COR-L47 (cell line): ENCODE data around the gene SLC15A4.
"Not testable (repeated sequence)": the region's sequence is repeated elsewhere in the genome, so short reads cannot be mapped to it uniquely, and the experiment has no call there.

Source experiments
- DNase-seq: peaks from one replicate; lab custom pipeline; 2025; lab: John Stamatoyannopoulos, UW

Gene SLC15A4

DNA sequence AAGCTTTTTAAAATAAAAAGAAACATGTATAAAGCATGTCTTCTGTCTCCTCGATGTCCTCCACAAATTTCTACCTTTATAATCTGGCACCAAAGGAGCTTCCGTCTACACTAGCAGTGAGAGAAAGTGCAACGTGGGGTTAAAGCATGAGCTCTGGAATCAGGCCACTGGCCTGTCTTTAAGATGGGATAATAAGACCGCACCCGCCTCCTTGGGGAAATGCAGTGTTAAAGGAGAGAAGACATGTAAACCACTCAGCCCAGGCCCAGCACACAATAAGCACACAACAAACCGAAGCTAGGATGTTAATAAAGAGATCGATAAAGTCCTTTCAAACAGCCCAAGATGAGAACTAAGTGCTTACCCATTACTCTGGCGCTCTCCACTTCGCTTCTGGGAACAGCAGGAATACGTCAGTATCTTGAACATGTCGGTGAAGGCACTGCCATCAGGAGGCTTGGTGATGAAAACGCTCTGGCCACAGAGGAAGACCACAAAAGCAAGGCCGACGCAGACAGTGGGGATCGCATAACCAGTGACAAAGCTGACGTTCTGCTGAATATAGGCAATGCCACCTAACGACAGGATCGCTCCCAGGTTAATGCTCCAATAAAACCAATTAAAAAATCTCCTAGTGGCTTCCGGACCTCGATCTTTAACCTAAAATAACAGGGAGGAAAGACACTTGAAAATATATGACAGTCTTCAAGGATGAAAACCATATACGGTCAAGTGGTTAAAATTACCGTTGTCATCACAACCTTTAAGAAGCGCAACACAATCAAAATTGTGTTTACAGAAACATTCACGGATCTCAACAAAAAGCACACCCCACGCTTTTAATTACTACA is 9.1 kb downstream of the SLC15A4 start:
- no peak for DNase-seq

DNA sequence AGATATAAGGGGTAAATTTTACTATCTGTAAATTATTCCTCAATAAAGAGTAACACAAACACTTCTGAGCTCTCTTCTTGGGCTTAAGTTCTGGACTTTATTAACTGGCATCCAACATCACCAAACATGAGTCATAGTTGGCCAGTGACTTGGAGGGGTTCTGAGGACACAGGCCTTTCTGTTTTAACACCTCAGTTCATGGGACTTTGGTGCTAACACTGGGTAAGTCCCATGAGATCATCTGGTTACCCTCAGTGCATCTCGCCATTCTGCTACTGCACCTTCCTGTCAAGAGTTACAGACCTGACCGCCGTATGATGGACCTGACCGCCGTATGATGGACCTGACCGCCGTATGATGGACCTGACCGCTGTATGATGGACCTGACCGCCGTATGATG is 9.9 kb downstream of the SLC15A4 start:
- no peak for DNase-seq

DNA sequence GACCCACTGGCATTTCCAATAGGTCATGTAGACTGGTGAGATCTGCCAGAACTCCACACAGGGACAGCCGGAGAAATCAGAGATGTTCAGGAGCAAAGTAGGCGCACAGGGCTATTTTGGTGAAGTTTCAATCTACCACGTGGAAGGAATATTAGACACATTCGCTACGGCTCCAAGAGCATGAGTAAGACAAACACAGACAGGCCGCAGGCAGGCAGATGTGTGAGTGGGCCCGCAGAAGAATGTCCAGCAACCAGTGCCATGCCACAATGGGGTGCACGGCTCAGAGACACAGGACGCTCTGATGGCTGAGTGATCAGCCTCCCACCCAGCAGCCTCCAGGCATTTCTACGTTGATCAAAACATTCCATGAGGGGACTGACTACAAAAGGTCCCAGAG is 10.4 kb downstream of the SLC15A4 start:
- DNase-seq: no peak

DNA sequence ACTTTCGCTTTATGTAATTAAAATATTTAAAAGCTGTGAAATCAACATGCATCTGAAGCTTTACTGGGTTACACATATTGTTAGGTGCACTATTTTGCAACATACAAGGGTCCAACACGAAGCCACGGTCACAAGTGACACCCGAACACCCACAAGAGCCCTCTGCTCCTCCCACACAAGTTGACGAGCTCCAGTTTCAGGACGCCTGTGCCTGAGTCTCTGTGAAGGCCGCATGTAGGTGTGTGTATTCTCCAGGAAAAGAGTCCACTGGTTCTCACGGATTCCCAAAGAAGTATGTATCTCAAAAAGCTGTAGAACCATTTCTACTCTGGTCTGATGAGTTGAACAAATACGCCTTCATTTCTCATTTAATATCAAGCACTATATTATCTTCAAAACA is 12.0 kb downstream of the SLC15A4 start:
- no peak for DNase-seq

DNA sequence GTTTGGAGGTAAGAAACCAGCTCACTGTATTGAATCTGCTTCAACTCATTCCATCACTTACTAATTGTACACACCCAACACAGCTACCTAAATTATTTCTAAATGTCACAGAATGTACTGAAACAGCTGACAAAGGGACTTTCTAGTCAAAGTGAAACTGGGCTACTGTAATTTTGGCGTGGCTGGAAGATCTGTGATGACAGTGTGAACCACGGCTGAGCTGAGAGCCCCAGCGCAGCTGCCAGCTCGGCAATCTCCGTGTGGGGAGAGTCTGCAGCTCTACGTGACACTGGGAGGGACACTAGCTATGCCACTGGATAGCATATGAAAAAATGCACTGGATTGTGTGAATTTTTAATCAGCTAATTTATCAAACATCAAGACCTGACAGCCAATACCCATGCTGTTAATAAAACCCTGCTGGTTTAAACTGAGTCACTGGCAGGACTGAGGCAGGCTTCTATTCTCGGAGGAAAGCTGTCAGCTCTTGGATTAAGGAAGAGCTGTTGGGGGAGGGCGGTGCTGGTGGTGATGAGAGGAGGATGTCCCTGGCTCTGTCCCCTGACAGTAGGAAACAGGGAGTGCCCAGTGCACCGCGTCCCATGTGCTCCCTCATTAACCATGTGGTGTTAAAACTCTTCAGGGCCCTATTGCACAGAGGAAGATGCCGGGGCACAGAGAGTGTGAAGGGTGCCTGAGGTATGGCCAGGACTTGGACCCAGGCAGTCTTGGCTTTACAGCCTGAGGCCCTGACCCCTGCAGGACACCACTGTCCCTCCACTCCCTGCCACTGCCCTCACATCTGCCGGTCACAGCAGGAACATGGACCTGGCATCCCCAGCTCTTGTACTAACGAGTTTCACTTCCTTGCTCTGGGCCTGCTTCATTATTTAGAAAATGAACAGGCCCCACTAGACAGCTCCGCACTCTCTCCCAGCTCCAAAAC is 13.3 kb downstream of the SLC15A4 start:
- DNase-seq: no peak

DNA sequence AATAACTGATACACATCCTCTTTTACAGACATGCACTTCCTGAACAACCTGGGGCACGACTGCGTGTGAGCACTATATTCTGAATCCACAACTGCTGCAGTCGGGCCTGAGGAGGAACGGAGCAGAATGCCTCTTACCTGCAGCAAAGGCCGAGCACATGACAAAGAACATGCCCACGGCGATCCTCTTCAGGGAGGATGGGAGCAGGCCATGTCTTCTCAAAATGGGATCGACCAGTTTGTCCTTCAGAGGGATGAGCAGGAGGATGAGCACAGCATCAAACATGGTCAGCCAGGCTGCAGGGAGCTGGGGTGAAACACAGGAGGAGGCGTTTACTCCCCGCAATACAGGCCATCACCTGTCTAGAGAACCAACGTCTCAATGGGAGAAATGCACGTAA is 15.1 kb downstream of the SLC15A4 start:
- no peak for DNase-seq

DNA sequence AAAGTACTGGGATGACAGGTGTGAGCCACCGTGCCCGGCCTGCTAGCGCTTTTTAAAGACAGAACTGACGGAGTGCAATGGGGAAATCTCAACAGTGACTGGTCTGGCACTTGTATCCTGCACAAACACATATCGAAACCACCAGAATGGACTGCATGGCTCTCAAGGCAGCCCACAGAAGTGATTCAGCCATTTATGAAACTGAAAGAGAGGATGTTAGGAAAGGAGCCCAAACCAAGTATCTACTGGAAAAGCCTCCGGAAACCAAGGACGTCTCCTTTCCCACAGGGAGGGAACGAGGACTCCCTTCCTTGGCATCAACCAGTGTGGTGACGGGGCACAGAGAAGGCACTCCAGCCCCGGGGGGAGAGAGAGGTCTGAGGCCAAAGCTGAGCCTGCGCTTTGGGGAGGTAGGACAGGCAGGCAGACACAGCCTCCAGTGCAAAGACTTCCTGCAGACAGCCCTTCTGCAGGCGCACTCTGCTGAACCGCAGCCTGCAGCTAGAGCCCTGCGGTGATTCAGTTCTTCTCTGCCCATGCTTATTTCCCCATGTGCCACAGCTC is 16.5 kb downstream of the SLC15A4 start:
- DNase-seq: no peak

DNA sequence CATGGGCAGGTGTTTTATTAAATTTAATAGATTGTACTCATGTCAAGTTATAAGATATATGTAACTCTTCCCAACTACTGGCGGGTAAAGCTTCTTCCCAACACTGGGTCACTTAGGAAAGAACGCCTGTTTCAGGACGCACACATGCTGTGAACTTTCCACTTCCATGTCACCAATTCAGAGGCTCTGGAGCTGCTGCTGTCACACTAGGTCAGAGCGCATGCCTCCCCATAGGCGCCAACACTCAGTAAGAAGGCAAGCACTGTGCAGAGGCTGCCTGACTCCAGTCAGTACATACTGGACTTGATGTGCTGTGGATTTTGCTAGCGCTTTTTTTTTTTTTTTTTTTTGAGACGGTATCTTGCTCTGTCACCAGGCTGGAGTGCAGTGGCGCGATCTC is 17.2 kb downstream of the SLC15A4 start:
- DNase-seq: no peak

DNA sequence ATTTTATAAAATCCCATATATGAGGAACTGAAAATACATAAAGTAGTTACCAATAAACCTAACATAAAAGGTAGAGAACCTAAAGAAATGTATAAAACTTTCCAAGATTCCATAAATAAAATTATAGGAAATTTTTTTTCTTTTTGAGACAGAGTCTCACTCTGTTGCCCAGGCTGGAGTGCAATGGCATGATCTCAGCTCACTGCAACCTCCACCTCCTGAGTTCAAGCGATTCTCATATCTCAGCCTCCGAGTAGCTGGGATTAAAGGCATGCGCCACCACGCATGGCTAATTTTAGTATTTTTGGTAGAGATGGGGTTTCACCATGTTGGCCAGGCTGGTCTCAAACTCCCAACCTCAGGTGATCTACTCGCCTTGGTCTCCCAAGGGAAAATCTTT is 18.4 kb downstream of the SLC15A4 start:
- not testable (repeated sequence) for DNase-seq

DNA sequence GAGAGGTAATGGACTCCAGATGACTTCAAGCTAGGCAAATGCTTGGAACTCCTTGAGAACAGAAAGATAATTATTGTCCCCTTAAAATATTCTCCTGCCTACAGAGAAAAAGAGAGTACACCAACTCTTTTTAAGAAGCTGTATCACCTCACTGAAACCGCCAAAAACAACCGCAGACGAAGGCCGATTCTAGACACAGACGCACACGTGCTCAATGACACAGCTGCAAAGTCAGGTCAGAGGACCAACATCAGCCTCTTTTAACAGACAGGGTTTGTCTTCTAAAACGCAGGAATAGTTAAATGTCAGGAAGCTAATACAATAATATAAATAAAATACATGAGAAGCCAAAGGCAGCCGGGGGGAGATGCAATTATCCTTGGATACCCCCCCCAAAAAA is 19.0 kb downstream of the SLC15A4 start:
- no peak for DNase-seq

DNA sequence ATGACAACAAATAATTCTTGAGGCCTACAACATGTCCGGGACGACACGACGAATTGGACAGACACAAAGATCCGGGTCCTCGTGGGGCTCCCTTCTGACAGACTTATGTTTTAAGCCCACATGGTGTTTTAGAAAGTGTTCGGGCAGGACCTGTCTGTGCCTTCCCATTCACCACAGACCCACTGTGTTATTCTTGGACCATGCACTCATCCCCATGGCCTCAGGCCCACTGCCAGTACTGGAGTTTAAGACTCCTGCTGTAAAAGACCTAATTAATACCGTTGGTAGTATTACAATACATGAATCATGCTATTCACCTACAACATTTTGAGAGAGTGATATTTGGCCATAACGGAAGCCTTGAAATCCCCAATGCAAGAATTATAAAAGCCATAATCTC is 20.0 kb downstream of the SLC15A4 start:
- no peak for DNase-seq

DNA sequence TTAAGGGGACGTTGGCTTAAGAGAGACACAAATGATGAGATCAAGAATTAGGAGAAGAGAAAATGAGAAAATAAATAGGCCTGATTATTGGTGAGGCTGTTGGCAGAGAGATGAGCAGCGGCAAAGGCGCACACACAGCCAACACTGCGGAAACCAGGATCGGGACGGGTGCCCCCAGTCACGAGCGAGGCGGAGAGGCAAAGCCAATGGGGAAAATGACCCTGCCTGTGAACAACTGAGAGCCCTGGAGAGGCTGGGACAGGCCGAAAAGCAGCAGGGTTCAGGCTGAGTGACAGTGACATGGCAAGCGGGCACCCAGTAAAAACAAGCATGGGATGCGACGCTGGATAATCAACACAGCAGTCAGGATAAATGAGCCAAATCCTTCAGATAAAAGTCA is 21.0 kb downstream of the SLC15A4 start:
- DNase-seq: no peak

DNA sequence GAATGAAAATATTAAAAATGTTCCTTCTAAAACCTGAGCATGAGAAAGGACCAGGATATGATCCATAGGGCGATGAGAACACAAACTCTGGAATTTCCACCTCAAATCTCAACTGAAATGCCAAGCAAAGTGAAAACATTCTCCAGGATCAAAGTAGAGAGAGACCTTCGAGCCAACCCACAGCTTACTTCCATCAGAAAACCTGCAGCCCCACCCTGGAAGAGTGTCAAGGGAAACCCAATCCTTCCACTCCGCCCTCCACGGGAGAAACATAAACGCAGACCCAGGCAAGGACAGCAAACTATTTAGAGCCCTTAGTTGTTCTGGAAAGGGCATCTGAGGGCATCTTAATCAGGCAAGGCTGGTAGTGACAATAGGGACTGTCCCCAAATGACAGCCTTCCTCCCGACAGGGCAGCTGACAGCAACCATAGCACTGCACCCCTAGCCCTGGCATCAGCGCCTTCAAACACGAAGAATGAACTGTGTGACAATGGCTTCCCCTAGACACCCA is 21.8 kb downstream of the SLC15A4 start:
- no peak for DNase-seq

DNA sequence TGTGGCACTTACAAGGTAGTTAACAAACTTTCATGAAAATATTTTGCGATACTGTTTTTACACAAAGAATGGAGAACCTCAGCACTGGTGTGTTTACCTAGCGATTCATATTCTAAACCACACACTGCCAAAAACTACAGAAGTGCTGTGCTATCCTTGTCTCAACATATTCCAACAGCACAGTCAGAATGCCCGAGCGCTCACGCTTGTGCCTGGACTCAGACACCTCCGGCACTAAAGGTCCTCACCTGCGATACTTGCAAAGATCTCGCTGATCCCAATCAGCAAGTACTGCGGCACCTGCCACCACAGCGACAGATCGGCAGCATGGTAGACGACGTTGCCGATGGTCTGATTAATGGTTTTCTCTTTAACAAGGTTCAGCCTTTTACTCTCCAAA is 23.2 kb downstream of the SLC15A4 start:
- no peak for DNase-seq

DNA sequence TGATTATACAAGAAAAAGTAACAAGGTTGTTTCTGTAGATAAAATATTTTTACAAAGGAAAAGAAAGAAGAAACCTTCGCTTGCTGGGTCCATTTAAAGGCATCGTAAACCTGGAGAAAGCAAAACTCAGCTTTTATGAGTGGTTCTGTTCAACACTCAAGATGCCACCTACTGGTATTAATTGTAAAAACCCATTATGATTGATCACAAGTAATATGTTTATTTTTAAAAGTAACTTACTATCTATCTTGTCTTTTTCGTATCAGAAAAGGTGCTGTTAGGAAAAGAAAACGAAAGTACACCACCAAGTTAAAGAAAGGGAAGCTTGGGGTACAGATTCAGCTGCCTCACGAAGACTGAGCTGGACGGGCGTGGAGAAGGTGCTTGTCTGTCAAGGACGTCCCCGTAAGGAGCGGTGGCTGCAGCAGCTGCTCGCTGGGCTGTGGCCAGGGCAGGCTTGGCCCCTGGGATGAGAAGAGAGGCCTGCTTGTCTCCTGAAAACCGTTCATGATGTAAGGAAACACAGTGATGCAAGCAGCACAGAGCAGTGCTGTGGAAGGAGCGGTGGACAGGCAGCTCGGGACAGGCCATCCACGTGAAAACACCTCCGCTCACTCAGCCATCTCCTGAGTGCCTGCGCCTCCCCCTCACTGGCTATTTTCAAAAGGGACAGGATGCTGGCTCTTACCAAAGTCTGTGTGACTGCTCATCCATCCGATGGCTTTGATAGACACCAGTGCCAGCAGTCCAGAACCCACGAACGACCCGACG is 25.0 kb downstream of the SLC15A4 start:
- DNase-seq: no peak

DNA sequence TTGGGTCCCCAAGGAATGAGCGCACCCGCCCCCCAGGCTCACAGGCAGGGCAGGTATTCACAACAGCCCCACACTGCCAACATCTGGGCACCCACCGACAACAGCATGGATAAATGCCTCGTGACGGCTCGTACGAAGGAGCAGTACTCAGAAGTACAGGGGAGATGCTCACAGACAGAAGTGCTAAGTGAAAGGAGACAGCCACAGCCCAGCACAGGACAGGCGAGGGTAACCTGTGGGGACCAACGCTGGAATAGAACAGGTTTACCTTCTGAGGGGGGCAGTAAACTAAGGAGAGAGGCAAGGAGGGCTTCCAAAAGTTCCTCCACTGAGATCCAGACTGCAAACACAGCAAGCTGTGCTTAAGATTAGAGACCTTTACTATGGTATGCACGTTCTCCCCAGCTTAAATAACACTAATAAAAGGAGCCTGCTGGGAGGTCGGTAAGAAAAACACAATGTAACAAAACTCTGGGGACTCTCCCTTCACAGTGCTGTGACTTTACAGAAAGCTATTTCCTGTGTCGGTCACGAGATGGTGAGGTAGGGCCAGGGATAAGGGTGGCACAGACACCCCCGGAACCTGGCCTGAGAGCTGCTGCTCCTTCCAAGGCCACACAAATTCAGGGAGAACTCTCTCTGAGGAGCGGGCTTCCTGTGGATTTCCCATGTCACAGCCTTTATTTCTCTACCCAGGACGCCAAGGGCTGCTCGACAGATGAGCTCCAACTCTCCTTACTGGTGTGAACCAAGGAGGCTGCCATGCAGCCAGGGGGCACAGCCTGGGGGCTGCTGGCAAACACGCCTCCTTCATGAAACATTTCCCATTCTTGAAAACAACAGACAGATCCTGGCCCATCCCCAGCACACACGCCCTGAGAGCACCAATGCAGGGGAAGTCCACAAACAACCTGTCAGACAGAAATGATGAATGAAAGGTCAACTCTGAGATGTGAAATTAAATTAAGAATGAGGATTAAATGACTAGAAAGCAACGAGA is 26.3 kb downstream of the SLC15A4 start:
- no peak for DNase-seq

DNA sequence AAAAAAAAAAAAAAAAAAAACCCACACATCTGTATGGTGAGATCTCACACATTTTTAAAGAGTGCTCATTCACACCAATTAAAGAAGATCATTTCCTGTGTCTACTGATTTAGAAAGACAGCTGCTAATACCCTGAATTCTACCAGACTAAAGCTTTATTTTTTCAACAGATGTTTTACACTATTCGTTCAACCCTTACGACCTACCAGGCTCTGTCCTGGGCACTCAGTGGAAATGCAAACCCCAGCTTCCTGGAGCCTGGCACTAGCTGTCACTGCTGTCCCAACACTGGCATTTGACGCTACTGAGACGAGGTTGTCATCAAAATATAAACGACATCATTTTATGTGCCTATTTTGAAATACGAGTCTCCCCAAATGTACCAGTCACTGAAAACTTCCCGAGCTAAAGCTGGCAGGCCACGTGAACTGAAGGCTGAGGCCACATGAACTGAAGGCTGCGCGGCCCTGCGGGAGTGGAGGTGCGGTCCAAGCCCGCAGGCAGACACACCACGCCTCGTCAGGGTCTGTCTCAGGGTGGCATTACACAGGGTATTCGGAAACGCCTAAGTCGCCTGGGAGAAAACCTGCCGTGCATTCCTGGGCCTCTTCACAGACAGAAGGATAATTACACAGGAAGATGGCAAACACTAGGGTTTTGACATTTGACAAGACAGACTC is 27.2 kb downstream of the SLC15A4 start:
- no peak for DNase-seq

DNA sequence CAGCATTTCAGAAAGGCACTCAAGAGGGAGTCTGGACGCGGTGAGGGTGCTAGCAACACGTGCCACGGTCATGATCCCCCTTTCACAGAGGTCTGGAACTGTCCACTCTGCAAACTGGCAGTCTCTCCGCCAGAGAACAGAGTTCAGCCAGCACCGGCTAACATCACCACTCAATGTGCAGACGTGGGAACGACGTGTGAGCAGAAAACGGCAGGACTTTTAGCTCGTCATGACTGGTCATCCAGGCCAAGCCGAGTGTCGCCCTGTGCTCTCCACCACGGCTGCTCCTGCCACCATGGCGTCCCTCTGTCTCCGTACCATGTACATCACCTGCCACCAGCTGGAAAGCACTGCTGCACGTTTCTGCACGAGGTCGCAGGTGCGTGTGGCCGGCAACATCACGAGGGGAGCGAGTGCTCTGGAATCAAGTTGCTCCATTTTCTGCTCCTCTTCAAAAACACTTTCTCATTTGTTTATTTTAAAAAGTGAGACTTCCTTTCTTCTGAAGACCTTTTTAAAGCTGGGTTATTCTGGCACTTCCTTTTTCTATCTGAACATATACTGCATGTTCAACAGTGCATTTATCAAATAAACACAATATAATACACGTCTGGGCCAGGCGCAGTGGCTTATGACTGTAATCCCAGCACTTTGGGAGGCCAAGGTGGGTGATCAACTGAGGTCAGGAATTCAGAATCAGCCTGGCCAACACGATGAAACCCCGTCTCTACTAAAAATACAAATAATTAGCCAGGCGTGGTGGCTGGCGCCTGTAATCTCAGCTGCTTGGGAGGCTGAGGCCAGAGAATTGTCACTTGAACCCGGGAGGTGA is 28.0 kb downstream of the SLC15A4 start:
- no peak for DNase-seq
